HCT116 (cell line): ENCODE results near the gene TRIM24. TPM values are rescaled to one million over a fixed set of nuclear protein-coding genes. Genes with fewer than 3 reads are reported as not detected.

Source experiments
- ATAC-seq: fragments of 200-7000 bp; cut with Tn5 transposase; 2 replicates; pipeline ENCODE4 v1.9.1; 2020; ENCODE audit warnings: mild to moderate bottlenecking, moderate library complexity
- BruUV-seq: library from RNA; stranded (reverse); fragments of 400-500 nt; replicated peaks from 2 replicates; lab custom pipeline; 2021; lab: Mats Ljungman, UMichigan
- CTCF ChIA-PET: fragments of 300-600 bp; sonication (Branson Sonifier 250); formaldehyde crosslinking; loops from one replicate; lab custom pipeline; 2021; ENCODE audit warnings: antibody characterized with exemption; lab: Charles Lee
- POLR2A ChIA-PET: fragments of 300-600, 350-600 bp; sonication (Branson Sonifier 250); formaldehyde crosslinking; loops from one replicate; lab custom pipeline; 2021; ENCODE audit warnings: antibody characterized with exemption; lab: Charles Lee
- RAD21 ChIA-PET, 2 experiments: fragments of 300-600 bp; sonication (Branson Sonifier 250); formaldehyde crosslinking; loops; one replicate each; lab custom pipeline; 2023; ENCODE audit warnings: low total read pairs in 2 of 2; ENCODE audit not compliant: uncharacterized antibody in 2 of 2, unreplicated experiment in 2 of 2, low non-redundant PET in 1 of 2; lab: Charles Lee
- DNase-seq: peaks from one replicate; pipeline ENCODE4 v3.0.0-alpha.2; 2010; ENCODE audit warnings: low read depth, low spot score
- H2AFZ ChIP-seq: fragments of 200-600 bp; shearing (Covaris generic), sonication (generic); 2 replicates; pipeline ENCODE4 v1.6.1; 2017; ENCODE audit warnings: low read depth, mixed run types, mixed read lengths, antibody characterized with exemption, low read length; ENCODE audit not compliant: poor library complexity, severe bottlenecking
- H3K27ac ChIP-seq: 2 replicates; pipeline ENCODE4 v1.5.1; 2012; ENCODE audit warnings: low read depth, low read length
- H3K27me3 ChIP-seq: fragments of 200-600 bp; sonication (generic); 2 replicates; pipeline ENCODE4 v1.6.1; 2016; ENCODE audit warnings: mixed run types, low read length, mixed read lengths; ENCODE audit not compliant: insufficient read depth
- H3K36me3 ChIP-seq, 2 experiments: fragments of 200-500 bp in 1 of 2; fragments of 200-600 bp in 1 of 2; sonication (Bioruptor generic) in 1 of 2; sonication (generic) in 1 of 2; 2 replicates each; pipeline versions ENCODE4 v1.5.1 to v1.6.1; 2014 to 2016; ENCODE audit warnings: low read length in 2 of 2, inconsistent platforms in 1 of 2, mixed read lengths in 1 of 2, mixed run types in 1 of 2; ENCODE audit not compliant: insufficient read depth in 2 of 2, control insufficient read depth in 1 of 2
- H3K4me1 ChIP-seq, 2 experiments: fragments of 200-600 bp in 1 of 2; sonication (generic) in 1 of 2; 2 replicates each; pipeline versions ENCODE4 v1.5.1 to v1.6.1; 2012 to 2017; ENCODE audit warnings: low read length in 2 of 2, inconsistent platforms in 1 of 2, mild to moderate bottlenecking in 1 of 2, mixed read lengths in 1 of 2, mixed run types in 1 of 2, moderate library complexity in 1 of 2; ENCODE audit not compliant: insufficient read depth in 2 of 2, control insufficient read depth in 1 of 2
- H3K4me2 ChIP-seq: fragments of 200-600 bp; sonication (generic); 2 replicates; pipeline ENCODE4 v1.6.1; 2017; ENCODE audit warnings: mixed run types, low read length, mixed read lengths
- H3K4me3 ChIP-seq, 2 experiments: fragments of 200-600 bp in 1 of 2; sonication (generic) in 1 of 2; replicated peaks in 1 of 2; 2 replicates each; pipeline ENCODE4 v1.5.1; 2011 to 2016; ENCODE audit warnings: low read length in 2 of 2, control low read depth in 1 of 2, low read depth in 1 of 2, mild to moderate bottlenecking in 1 of 2, mixed read lengths in 1 of 2, mixed run types in 1 of 2
- H3K79me2 ChIP-seq: fragments of 200-600 bp; sonication (generic); 2 replicates; pipeline ENCODE4 v1.6.1; 2017; ENCODE audit warnings: mild to moderate bottlenecking, mixed run types, low read length, moderate library complexity, mixed read lengths; ENCODE audit not compliant: insufficient read depth
- H3K9ac ChIP-seq: fragments of 200-600 bp; sonication (generic); 2 replicates; pipeline ENCODE4 v1.6.1; 2016; ENCODE audit warnings: low read length, mixed read lengths
- H3K9me2 ChIP-seq: fragments of 200-600 bp; sonication (generic), shearing (Covaris generic); 2 replicates; pipeline ENCODE4 v1.6.1; 2017; ENCODE audit warnings: mixed run types, mild to moderate bottlenecking, moderate library complexity; ENCODE audit not compliant: insufficient read depth
- H3K9me3 ChIP-seq, 2 experiments: fragments of 200-500 bp in 1 of 2; fragments of 200-600 bp in 1 of 2; sonication (Bioruptor generic) in 1 of 2; sonication (generic) in 1 of 2; 2 replicates each; pipeline ENCODE4 v1.6.1; 2014 to 2017; ENCODE audit warnings: low read length in 2 of 2, mixed read lengths in 2 of 2, inconsistent platforms in 1 of 2, low read depth in 1 of 2, mild to moderate bottlenecking in 1 of 2, mixed run types in 1 of 2, moderate library complexity in 1 of 2; ENCODE audit not compliant: control insufficient read depth in 1 of 2, insufficient read depth in 1 of 2
- H4K20me1 ChIP-seq: fragments of 200-600 bp; sonication (generic), shearing (Covaris generic); 2 replicates; pipeline ENCODE4 v1.6.1; 2017; ENCODE audit warnings: mixed run types, mild to moderate bottlenecking, moderate library complexity; ENCODE audit not compliant: insufficient read depth
- CTCF ChIP-seq, 3 experiments: fragments of 200-600 bp in 1 of 3; sonication (generic) in 1 of 3; IDR thresholded peaks in 2 of 3; conservative IDR thresholded peaks in 1 of 3; 2 replicates each; pipeline ENCODE4 v1.5.1; 2012 to 2017; ENCODE audit warnings: low read depth in 2 of 3, low read length in 2 of 3, antibody characterized with exemption in 1 of 3, borderline replicate concordance in 1 of 3, control low read depth in 1 of 3, mild to moderate bottlenecking in 1 of 3, mixed read lengths in 1 of 3, mixed run types in 1 of 3, moderate library complexity in 1 of 3; ENCODE audit not compliant: insufficient read depth in 1 of 3
- EGR1 ChIP-seq: IDR thresholded peaks from 2 replicates; pipeline ENCODE4 v1.6.1; 2012; ENCODE audit warnings: low read depth
- ELF1 ChIP-seq: IDR thresholded peaks from 2 replicates; pipeline ENCODE4 v1.6.1; 2012; ENCODE audit warnings: low read depth, borderline replicate concordance
- EZH2 ChIP-seq: fragments of 200-600 bp; sonication (generic); IDR thresholded peaks from 2 replicates; pipeline ENCODE4 v1.6.1; 2017; ENCODE audit warnings: antibody characterized with exemption, mixed run types
- EZH2phosphoT487 ChIP-seq: fragments of 200-600 bp; IDR thresholded peaks from 2 replicates; pipeline ENCODE4 v1.6.1; 2018; ENCODE audit warnings: antibody characterized with exemption, borderline replicate concordance
- JUND ChIP-seq: IDR thresholded peaks from 2 replicates; pipeline ENCODE4 v1.6.1; 2012
- POLR2A ChIP-seq: IDR thresholded peaks from 2 replicates; pipeline ENCODE4 v1.7.0; 2011; ENCODE audit warnings: borderline replicate concordance; ENCODE audit not compliant: insufficient read depth, insufficient read length; ENCODE audit errors: extremely low read depth
- RAD21 ChIP-seq: IDR thresholded peaks from 2 replicates; pipeline ENCODE4 v1.6.1; 2012; ENCODE audit warnings: low read depth, mild to moderate bottlenecking
- REST ChIP-seq: IDR thresholded peaks from 2 replicates; pipeline ENCODE4 v1.6.1; 2012; ENCODE audit warnings: low read depth
- intact Hi-C: fragments of 100-400 bp; cut with micrococcal nuclease; formaldehyde crosslinking; loops from 2 replicates; pipeline ENCODE4 v1.10.0; 2022
- total RNA-seq: library from RNA; stranded (reverse); gene quantifications from one replicate; pipeline ENCODE4 v1.2.1, GENCODE V29; 2021; ENCODE audit not compliant: unreplicated experiment

TRIM24 gene
- total RNA-seq, 1 experiment from 2014 or later = 12.8 TPM

- intact Hi-C loops = no loop called here
- POLR2A ChIA-PET = no interaction called here
- Histone ChIP-seq H3K4me2 (no peak overlapping the region), H3K4me1 (no peaks in the 10 kb centered on the region)
- RAD21 ChIA-PET = no interaction called here
- DNase-seq (no peak), ATAC-seq (no peak)
- no peak for TF ChIP-seq EZH2phosphoT487
- no peak for TF ChIP-seq JUND
- TF ChIP-seq, all 23 proteins: peak for 0
- no peaks in the 10 kb centered on the region for H3K9me2 ChIP-seq
- no peak overlapping the region for H3K27ac ChIP-seq
- no peaks in the 10 kb centered on the region for H4K20me1 ChIP-seq
- no peaks in the 10 kb centered on the region for H3K9me3 ChIP-seq
- H2AFZ ChIP-seq = no peak overlapping the region
- no TSS peak for BruUV-seq
- no peak overlapping the region for H3K4me3 ChIP-seq
- H3K27me3 ChIP-seq = no peaks in the 10 kb centered on the region
- CTCF ChIA-PET = no interaction called here
- H3K79me2 ChIP-seq = no peaks in the 10 kb centered on the region
- no peak overlapping the region for H3K9ac ChIP-seq
- H3K36me3 ChIP-seq = no peaks in the 10 kb centered on the region
Observed at GRCh38 chr7:138584696-138585095, 124.6 kb downstream of the TRIM24 start.

GRCh38 chr7:138585283-138585993 is 125.4 kb downstream of the TRIM24 start:
- H3K9me3 ChIP-seq = no peaks in the 10 kb centered on the region
- BruUV-seq = no TSS peak
- CTCF ChIA-PET = no interaction called here
- no peaks in the 10 kb centered on the region for H3K36me3 ChIP-seq
- RAD21 ChIA-PET = no interaction called here
- H3K4me1 ChIP-seq = no peaks in the 10 kb centered on the region
- no peak overlapping the region for H3K9ac ChIP-seq
- H3K27ac ChIP-seq = no peak overlapping the region
- no peaks in the 10 kb centered on the region for H4K20me1 ChIP-seq
- H2AFZ ChIP-seq = no peak overlapping the region
- intact Hi-C loops = no loop called here
- no peak overlapping the region for H3K4me3 ChIP-seq
- no peaks in the 10 kb centered on the region for H3K9me2 ChIP-seq
- POLR2A ChIA-PET = no interaction called here
- H3K27me3 ChIP-seq = no peaks in the 10 kb centered on the region
- H3K4me2 ChIP-seq = no peak overlapping the region
- ATAC-seq = no peak
- TF ChIP-seq CTCF (IDR thresholded peaks at IDR 0.05 in 2 of 3, conservative IDR thresholded peaks at IDR 0.05 in 1 of 3; ENCODE audit: borderline replicate concordance in 1 of 3, insufficient read depth in 1 of 3, low read depth in 2 of 3, low read length in 2 of 3) = no peak
- no peak for TF ChIP-seq POLR2A
- no peak for TF ChIP-seq EZH2
- TF ChIP-seq REST = no peak
- no peak for TF ChIP-seq RAD21
- no peak for TF ChIP-seq EZH2phosphoT487
- no peak for TF ChIP-seq JUND
- TF ChIP-seq EGR1 = no peak
- TF ChIP-seq ELF1 = no peak
- TF ChIP-seq, all 23 proteins: peak for 0
- no peak for DNase-seq
- no peaks in the 10 kb centered on the region for H3K79me2 ChIP-seq
